SK-N-MC (cell line): Measurements from ENCODE around the gene C20orf144.

Source experiments
- DNase-seq: peaks from one replicate; pipeline ENCODE4 v3.0.0-alpha.2; 2011; ENCODE audit warnings: low read depth, low spot score
- H3K27ac ChIP-seq: fragments of 200-600 bp; sonication (generic); 2 replicates; pipeline ENCODE4 v1.5.1; 2016; ENCODE audit warnings: mixed run types
- H3K36me3 ChIP-seq: fragments of 200-600 bp; sonication (generic); 2 replicates; pipeline ENCODE4 v1.6.1; 2017; ENCODE audit warnings: antibody characterized with exemption, low read length, mixed read lengths; ENCODE audit not compliant: insufficient read depth
- H3K4me3 ChIP-seq: fragments of 200-600 bp; sonication (generic); 2 replicates; pipeline ENCODE4 v1.5.1; 2016
- H3K9ac ChIP-seq: fragments of 200-600 bp; sonication (generic); 2 replicates; pipeline ENCODE4 v1.8.0; 2017; ENCODE audit warnings: mixed run types, mixed read lengths; ENCODE audit not compliant: insufficient read length
- H3K9me3 ChIP-seq: fragments of 200-600 bp; sonication (generic); 2 replicates; pipeline ENCODE4 v1.6.1; 2017; ENCODE audit warnings: low read depth, mild to moderate bottlenecking, antibody characterized with exemption, low read length, moderate library complexity, mixed read lengths
- EZH2 ChIP-seq: fragments of 200-600 bp; sonication (generic); IDR thresholded peaks from one replicate; pipeline ENCODE4 v1.6.1; 2017; ENCODE audit warnings: antibody characterized with exemption
- FOXP2 ChIP-seq: optimal IDR thresholded peaks from 2 replicates; pipeline ENCODE3; 2011; ENCODE audit warnings: mild to moderate bottlenecking, moderate library complexity; ENCODE audit not compliant: insufficient read depth; ENCODE audit errors: extremely low read length, control extremely low read depth
- POLR2AphosphoS5 ChIP-seq: IDR thresholded peaks from 2 replicates; pipeline ENCODE4 v1.6.1; 2012; ENCODE audit warnings: mild to moderate bottlenecking, low read depth, low read length, borderline replicate concordance

Gene C20orf144

GRCh38 chr20:33653900-33654596, 8.1 kb upstream of the C20orf144 start:
- H3K9ac ChIP-seq, result no peak overlapping the region
- no peak overlapping the region for H3K4me3 ChIP-seq
- no peak overlapping the region for H3K27ac ChIP-seq
- no peaks in the 10 kb centered on the region for H3K36me3 ChIP-seq
- TF ChIP-seq EZH2 (no peak), POLR2AphosphoS5 (peak; percentile 7; the same call in 1 of the 2 replicates)
- no peaks in the 10 kb centered on the region for H3K9me3 ChIP-seq
- DNase-seq, result no peak

- no peak for DNase-seq
- H3K4me3 ChIP-seq, result no peak overlapping the region
- TF ChIP-seq FOXP2 (no peak), EZH2 (no peak), POLR2AphosphoS5 (no peak)
- H3K27ac ChIP-seq, result no peak overlapping the region
- H3K36me3 ChIP-seq, result no peaks in the 10 kb centered on the region
- no peaks in the 10 kb centered on the region for H3K9me3 ChIP-seq
- no peak overlapping the region for H3K9ac ChIP-seq
Measured at GRCh38 chr20:33654680-33655161, 7.4 kb upstream of the C20orf144 start.

GRCh38 chr20:33655164-33655563, 7.0 kb upstream of the C20orf144 start:
- Histone ChIP-seq H3K9ac (no peak overlapping the region), H3K4me3 (no peak overlapping the region), H3K36me3 (no peaks in the 10 kb centered on the region), H3K27ac (no peak overlapping the region), H3K9me3 (no peaks in the 10 kb centered on the region)
- DNase-seq, result no peak
- no peak for TF ChIP-seq FOXP2
- no peak for TF ChIP-seq POLR2AphosphoS5
- TF ChIP-seq EZH2, result no peak

- Histone ChIP-seq H3K36me3 (no peaks in the 10 kb centered on the region), H3K4me3 (no peak overlapping the region), H3K27ac (no peak overlapping the region), H3K9ac (no peak overlapping the region), H3K9me3 (no peaks in the 10 kb centered on the region)
- no peak for DNase-seq
- no peak for TF ChIP-seq EZH2
- TF ChIP-seq FOXP2, result no peak
- no peak for TF ChIP-seq POLR2AphosphoS5
Measured at GRCh38 chr20:33656010-33656782, 5.9 kb upstream of the C20orf144 start.

GRCh38 chr20:33656783-33657703, 5.1 kb upstream of the C20orf144 start:
- H3K27ac ChIP-seq, result no peak overlapping the region
- no peak overlapping the region for H3K9ac ChIP-seq
- no peak for DNase-seq
- no peaks in the 10 kb centered on the region for H3K9me3 ChIP-seq
- no peaks in the 10 kb centered on the region for H3K36me3 ChIP-seq
- H3K4me3 ChIP-seq, result no peak overlapping the region
- TF ChIP-seq POLR2AphosphoS5 (no peak), FOXP2 (no peak), EZH2 (no peak)

GRCh38 chr20:33657704-33658095, 4.4 kb upstream of the C20orf144 start:
- TF ChIP-seq POLR2AphosphoS5 (no peak; the same call in 1 of the 2 replicates), FOXP2 (no peak), EZH2 (no peak)
- no peak for DNase-seq
- H3K9ac ChIP-seq, result no peak overlapping the region
- no peaks in the 10 kb centered on the region for H3K9me3 ChIP-seq
- no peak overlapping the region for H3K27ac ChIP-seq
- H3K36me3 ChIP-seq, result no peaks in the 10 kb centered on the region
- no peak overlapping the region for H3K4me3 ChIP-seq

- Histone ChIP-seq H3K36me3 (no peaks in the 10 kb centered on the region), H3K27ac (no peak overlapping the region), H3K9me3 (no peaks in the 10 kb centered on the region), H3K4me3 (no peak overlapping the region), H3K9ac (no peak overlapping the region)
- no peak for DNase-seq
- TF ChIP-seq POLR2AphosphoS5, result no peak
- TF ChIP-seq FOXP2, result no peak
- TF ChIP-seq EZH2, result no peak
Measured at GRCh38 chr20:33658510-33658909, 3.6 kb upstream of the C20orf144 start.

GRCh38 chr20:33658929-33659328, 3.2 kb upstream of the C20orf144 start:
- Histone ChIP-seq H3K36me3 (no peaks in the 10 kb centered on the region), H3K9me3 (no peaks in the 10 kb centered on the region), H3K9ac (no peak overlapping the region), H3K27ac (no peak overlapping the region), H3K4me3 (no peak overlapping the region)
- TF ChIP-seq FOXP2, result no peak
- TF ChIP-seq POLR2AphosphoS5, result no peak
- no peak for TF ChIP-seq EZH2
- no peak for DNase-seq
